Measurements from ENCODE around the gene SLU7.
"Not testable (repeated sequence)": the region's sequence is repeated elsewhere in the genome, so short reads cannot be mapped to it uniquely, and the experiment has no call there.

Gene SLU7

GRCh38 chr5:160450164-160450932 is 31.5 kb upstream of the SLU7 start:
- no peak for DNase-seq

- no peak for DNase-seq
These were observed 30.6 kb upstream of the SLU7 start for GRCh38 chr5:160449458-160449857.

- no peak for DNase-seq
These were observed 30.0 kb upstream of the SLU7 start for GRCh38 chr5:160448886-160449285.

GRCh38 chr5:160445751-160446150 is 26.9 kb upstream of the SLU7 start:
- DNase-seq = no peak

- DNase-seq = no peak
These were observed 26.3 kb upstream of the SLU7 start for GRCh38 chr5:160445132-160445531.

- DNase-seq = no peak
These were observed 25.5 kb upstream of the SLU7 start for GRCh38 chr5:160444407-160444806.

- no peak for DNase-seq
These were observed 24.0 kb upstream of the SLU7 start for GRCh38 chr5:160442824-160443431.

GRCh38 chr5:160441311-160441781 is 22.5 kb upstream of the SLU7 start:
- no peak for DNase-seq

GRCh38 chr5:160439205-160439600 is 20.3 kb upstream of the SLU7 start:
- DNase-seq = peak; percentile 20

- DNase-seq = peak; percentile 20
These were observed 19.7 kb upstream of the SLU7 start for GRCh38 chr5:160438316-160439204.

GRCh38 chr5:160437271-160437670 is 18.4 kb upstream of the SLU7 start:
- DNase-seq = no peak

GRCh38 chr5:160436661-160437060 is 17.8 kb upstream of the SLU7 start:
- not testable (repeated sequence) for DNase-seq

GRCh38 chr5:160436017-160436416 is 17.1 kb upstream of the SLU7 start:
- DNase-seq = no peak

GRCh38 chr5:160435532-160435931 is 16.7 kb upstream of the SLU7 start:
- DNase-seq = no peak

- peak; percentile 69 for DNase-seq
These were observed 15.2 kb upstream of the SLU7 start for GRCh38 chr5:160434022-160434531.

- no peak for DNase-seq
These were observed 13.9 kb upstream of the SLU7 start for GRCh38 chr5:160432787-160433186.

- no peak for DNase-seq
These were observed 13.3 kb upstream of the SLU7 start for GRCh38 chr5:160432196-160432595.

GRCh38 chr5:160427607-160428006 is 8.7 kb upstream of the SLU7 start:
- peak; percentile 48 for DNase-seq

GRCh38 chr5:160423099-160423498 is 4.2 kb upstream of the SLU7 start:
- DNase-seq = peak; percentile 15

GRCh38 chr5:160421625-160422258 is 2.9 kb upstream of the SLU7 start, which contains the start of gene PTTG1:
Gene PTTG1 (plus strand): TSS chr5:160421855. CDS start chr5:160422313, 458 bp downstream.
- DNase-seq = peak; percentile 71

- DNase-seq = no peak
These were observed 1.4 kb upstream of the SLU7 start for GRCh38 chr5:160420331-160420610.

GRCh38 chr5:160419458-160420330 is 813 bp upstream of the SLU7 start:
- no peak for DNase-seq
